Fibroblast of skin of scalp (primary cell): ENCODE measurements around the gene YOD1. TPM values are rescaled to one million over a fixed set of nuclear protein-coding genes. Genes with fewer than 3 reads are reported as not detected.
A peak's percentile ranks its signal among the peaks of the same experiment; 100 is the strongest.

Experiments
- DNase-seq: peaks from one replicate; pipeline ENCODE4 v3.0.0-alpha.2; 2013
- polyA plus RNA-seq, 2 experiments: library from polyadenylated mRNA; unstranded; fragments of 120-200 nt; gene quantifications; one replicate each; pipeline ENCODE4 v1.2.1, GENCODE V29; 2013; ENCODE audit not compliant: insufficient read length in 2 of 2

Gene YOD1
- polyA plus RNA-seq (2013, experiment 1 of 2; ENCODE audit: insufficient read length): 3.3 TPM
- 4.1 TPM for polyA plus RNA-seq (2013, experiment 2 of 2; ENCODE audit: insufficient read length)

GRCh38 chr1:207051191-207051943 is at the start of gene YOD1:
YOD1 (minus strand) TSS chr1:207051208; CDS start chr1:207051030, 178 bp downstream.
- DNase-seq: peak; percentile 5

- DNase-seq: no peak
Observed at GRCh38 chr1:207097871-207098324, 46.9 kb upstream of the YOD1 start.

- DNase-seq: no peak
Observed at GRCh38 chr1:207093944-207094343, 42.9 kb upstream of the YOD1 start.

GRCh38 chr1:207091200-207091908 is 40.3 kb upstream of the YOD1 start:
- DNase-seq: no peak

DNA sequence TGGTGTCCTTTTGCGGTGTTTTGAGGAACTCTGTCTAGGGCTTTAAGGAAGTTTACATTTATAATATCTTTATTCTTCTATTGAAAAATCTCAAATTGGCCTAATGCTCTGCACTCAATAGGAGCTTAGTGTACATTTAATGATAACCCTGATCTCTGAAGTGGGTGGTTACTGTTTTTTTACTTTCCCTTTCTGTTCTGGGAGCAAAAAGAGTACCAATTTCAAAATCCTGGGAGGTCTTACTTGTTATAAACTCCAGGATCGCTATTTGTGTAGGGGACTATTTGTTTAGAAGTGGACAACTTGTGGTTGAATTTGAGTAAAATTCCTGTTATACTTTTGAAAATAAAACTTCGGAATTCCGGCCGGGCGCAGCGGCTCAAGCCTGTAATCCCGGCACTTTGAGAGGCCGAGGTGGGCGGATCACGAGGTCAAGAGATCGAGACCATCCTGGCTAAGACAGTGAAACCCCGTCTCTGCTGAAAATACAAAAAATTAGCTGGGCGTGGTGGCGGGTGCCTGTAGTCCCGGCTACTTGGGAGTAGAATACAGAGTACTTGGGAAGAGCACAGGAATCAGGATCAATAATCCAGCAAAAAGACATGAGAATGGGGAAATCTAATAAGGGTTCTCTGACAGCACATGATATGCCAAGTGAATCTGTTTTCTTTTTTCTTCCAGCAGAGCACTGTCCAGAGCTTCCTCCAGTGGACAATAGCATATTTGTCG is 38.8 kb upstream of the YOD1 start:
- no peak for DNase-seq

GRCh38 chr1:207088701-207089626 is 38.0 kb upstream of the YOD1 start, which contains the start of gene C4BPB:
C4BPB (plus strand) TSS chr1:207088860; CDS start chr1:207089532, 672 bp downstream.
- no peak for DNase-seq

DNA sequence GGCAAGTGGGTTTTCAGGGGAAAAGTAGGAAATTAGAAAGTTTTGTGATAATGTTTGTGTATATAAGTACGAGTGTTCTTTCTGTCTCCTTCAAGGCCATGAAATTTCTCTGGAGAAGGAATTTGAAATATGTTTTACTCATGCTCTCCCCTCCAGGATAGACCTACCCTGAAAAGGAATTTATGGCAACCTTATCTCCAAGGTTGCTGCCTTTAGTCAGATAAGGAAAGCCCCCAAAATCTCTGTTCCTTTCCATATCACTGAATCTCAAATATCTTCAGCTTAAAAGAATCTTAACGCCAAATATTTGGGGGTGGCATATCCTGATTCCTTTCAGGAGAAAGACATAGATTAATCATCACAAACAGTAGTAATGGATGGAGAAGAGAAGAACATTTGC is 37.2 kb upstream of the YOD1 start:
- no peak for DNase-seq

DNA sequence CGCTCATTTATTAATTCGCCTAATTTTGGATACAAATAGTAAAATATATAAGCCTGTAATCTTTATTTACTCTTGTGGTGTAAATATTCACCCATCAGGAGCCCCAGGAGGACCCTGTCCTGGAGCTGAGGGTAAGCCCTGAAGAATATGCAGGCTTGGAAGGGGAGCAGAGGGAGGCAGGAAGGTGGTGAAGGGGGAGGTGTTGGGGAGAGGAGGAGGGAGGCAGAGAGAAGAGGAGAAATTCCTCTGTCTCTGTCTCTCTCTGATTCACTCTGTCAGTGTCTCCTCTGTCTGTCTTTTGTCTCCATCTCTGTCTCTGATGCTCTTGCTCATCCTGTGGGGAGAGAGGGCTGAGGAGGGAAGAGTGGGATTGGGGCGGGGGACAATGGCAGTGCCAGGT is 34.9 kb upstream of the YOD1 start:
- no peak for DNase-seq

GRCh38 chr1:207084701-207085180 is 33.7 kb upstream of the YOD1 start:
- DNase-seq: peak; percentile 61

DNA sequence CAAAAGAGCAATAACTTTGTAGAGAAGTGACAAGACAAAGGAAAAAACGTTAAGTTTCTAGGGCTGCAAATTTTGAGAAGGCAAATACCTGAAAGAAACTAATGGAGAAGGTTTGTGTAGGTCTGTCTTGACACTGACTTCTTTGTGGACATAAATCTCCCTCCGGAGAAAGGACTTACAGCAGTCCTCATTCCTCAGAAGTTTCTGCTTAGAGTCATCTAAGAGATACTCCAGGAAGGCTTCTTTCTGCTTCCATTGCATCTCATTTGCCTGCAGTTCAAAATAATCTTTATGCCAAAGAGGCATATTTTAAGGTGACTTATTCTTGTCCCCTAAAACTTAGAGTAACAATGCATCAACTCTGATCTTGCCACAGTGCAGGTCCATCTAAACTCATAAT is 33.2 kb upstream of the YOD1 start:
- no peak for DNase-seq

DNA sequence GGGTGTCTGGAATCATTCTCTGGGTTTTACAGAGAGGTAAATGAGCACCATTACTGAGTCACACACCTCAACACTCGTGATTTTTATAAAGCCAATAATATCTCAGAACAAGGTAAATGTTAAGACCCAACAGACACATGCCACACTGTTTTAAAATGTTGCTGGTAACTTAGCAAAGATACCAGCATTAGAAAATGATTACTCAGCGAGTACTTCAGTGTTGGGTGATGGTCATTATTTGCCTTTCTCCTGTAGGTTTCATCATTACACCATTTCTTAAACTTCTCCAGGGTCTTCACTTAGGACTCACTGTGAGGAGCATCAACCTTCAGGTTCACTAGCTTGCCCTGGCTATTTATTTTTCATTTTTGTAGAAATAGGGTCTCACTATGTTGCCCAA is 30.8 kb upstream of the YOD1 start:
- no peak for DNase-seq

GRCh38 chr1:207081088-207081487 is 30.1 kb upstream of the YOD1 start:
- no peak for DNase-seq

GRCh38 chr1:207079706-207080241 is 28.8 kb upstream of the YOD1 start:
- no peak for DNase-seq

DNA sequence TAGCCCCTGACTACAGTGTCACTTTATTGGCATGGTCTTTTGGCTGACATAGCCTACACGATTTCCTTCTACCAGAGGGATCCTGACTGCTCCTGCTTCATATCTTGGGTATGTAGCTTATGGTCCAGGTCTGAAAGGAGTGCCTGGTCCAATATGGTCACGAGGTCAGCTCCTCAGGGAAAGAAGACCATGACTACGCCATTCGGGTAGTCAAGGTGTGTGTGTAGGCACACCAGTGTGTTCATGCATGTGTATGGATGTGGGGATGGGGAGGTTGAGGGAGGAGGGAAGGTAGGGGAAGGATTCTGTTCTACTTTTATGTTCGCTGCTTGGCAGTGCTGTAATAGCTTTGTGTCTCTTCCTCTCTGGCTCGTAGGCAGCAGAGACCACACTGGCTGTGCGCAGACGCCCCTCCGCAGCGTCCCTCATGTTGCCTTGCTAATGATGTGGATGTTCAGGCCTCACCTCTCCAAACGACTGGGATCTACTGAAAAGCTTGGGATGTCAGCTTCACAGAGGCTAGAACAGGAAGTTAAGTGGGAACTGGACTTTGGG is 27.6 kb upstream of the YOD1 start:
- DNase-seq: no peak

DNA sequence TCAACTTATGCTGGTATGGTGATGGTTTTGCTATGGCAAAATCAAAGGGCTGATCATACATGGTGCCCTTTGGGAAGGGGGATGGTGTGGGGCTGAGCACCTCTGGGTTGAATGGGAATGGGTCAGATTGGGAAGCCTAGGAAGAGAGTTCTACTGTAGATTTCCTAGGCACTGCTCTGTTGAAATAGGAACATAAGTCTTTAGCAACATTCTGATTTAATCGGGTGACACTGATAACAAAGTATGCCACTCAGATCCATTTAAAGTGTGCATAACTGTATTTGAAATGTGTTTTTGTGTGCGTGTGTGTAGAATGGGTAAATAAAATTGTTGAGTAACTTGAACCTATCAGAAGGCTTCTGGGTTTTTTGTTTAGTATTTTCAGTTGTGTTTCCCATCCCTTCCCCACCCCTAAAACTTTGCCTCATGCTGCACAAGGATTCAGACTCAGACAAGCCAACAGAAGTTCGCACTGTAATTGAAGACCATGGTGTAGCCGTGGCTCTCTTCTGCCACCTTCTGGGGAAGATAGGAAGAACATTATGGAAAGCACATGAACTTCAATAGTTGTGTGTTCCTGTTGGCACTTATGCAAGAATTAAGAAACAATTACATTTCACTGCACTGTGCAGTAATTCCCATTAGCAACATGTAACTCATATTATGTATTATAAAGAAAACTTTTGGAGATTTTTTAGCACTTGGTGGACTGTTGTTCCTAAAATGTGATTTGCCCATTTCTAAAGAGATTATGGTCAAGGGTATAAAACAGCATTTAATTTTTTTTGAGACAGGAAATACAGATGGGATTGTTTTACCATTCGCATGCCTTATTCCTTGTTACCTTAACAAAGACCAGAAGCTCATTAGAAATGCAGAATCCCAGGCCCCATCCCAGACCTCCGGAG is 26.7 kb upstream of the YOD1 start:
- DNase-seq: peak; percentile 74

DNA sequence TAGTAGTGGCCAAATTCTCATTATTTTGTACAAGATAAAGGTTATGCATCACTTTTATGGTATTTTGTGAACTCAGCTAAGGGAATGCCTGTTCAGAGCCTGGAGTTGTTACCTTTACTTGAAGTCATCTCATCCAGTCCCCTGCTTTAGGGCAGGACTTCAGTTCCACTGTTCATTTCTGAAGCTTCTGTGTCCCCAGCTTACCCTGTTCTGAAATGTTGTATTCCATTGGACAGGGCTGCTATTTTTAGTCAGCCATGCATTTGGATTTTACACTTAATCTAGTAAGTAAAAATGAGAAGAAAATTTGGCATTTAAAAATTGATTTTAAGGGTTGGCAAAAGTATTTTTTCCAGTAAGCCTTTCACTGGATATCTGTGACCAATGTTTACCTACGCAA is 26.0 kb upstream of the YOD1 start:
- no peak for DNase-seq

DNA sequence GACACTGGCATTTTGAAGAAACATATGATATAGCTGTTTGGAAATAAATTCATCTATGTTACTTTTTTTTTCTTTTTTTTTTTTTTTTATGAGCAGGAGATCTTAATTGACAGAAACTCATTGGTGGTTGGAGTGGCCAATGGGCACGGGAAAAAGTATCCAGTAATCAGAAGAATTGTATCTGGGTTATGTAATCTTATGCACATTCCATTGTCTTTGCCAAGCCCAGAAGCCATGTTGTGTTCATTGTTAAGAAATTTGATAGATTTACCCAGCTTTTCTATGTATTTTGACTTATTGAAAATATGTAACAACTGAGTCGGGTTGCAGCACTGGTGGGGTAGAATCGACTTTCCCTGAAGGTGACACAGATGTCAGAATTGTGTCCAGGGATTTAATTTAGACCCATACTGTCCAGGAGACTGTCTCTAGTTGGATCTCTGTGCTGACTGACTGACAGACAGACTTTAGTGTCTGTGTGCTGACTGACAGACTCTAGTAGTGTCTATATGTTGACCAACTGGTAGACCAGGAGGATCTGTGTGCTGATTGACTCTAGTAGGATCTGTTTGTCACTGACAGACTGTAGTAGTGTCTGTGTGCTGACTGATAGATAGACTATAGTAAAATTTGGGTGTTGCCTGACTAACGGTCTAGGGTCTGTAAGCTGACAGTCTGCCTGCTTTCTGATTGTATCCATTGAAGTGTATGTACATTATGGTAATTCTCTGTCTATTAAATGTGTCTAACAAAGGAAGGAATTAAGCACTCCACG is 25.4 kb upstream of the YOD1 start:
- peak; percentile 15 for DNase-seq

GRCh38 chr1:207073906-207074820 is 23.2 kb upstream of the YOD1 start:
- no peak for DNase-seq
